Activated CD8-positive, alpha-beta memory T cell treated with anti-CD3 and anti-CD28 coated beads, Interleukin-2, amount 10 ng/mL, durations not matched to agents 7 days and 5 days (primary cell): ENCODE measurements around the gene PCF11. TPM values are rescaled to one million over a fixed set of nuclear protein-coding genes. Genes with fewer than 3 reads are reported as not detected.
A peak's percentile ranks its signal among the peaks of the same experiment; 100 is the strongest.

ENCODE experiments used
- ATAC-seq: fragments of 150-1000 bp; cut with Tn5 transposase; one replicate; pipeline ENCODE4 v1.10.0; 2021; ENCODE audit warnings: moderate library complexity
- CTCF ChIA-PET: fragments of 350-600 bp; sonication (Branson Sonifier 250); formaldehyde crosslinking; loops from one replicate; lab custom pipeline; 2021; ENCODE audit warnings: antibody characterized with exemption; lab: Charles Lee
- DNase-seq: peaks from one replicate; pipeline ENCODE4 v3.0.0-alpha.2; 2020
- H3K27ac Mint-ChIP-seq: one replicate; pipeline ENCODE4 v1.8.0; 2021; ENCODE audit warnings: mild to moderate bottlenecking, mixed read lengths
- H3K27me3 Mint-ChIP-seq: one replicate; pipeline ENCODE4 v1.8.0; 2021; ENCODE audit warnings: mixed read lengths
- H3K36me3 Mint-ChIP-seq: one replicate; pipeline ENCODE4 v1.8.0; 2021; ENCODE audit warnings: mild to moderate bottlenecking, mixed read lengths
- H3K4me1 Mint-ChIP-seq: one replicate; pipeline ENCODE4 v1.8.0; 2021; ENCODE audit warnings: mixed read lengths
- H3K4me3 Mint-ChIP-seq: one replicate; pipeline ENCODE4 v1.8.0; 2021; ENCODE audit warnings: mild to moderate bottlenecking, moderate library complexity, mixed read lengths
- H3K9me3 Mint-ChIP-seq: one replicate; pipeline ENCODE4 v1.8.0; 2022; ENCODE audit warnings: low read depth, mixed read lengths
- total RNA-seq, 2 experiments: library from RNA; stranded (reverse); gene quantifications; one replicate each; pipeline ENCODE4 v1.2.3, GENCODE V29; 2021

PCF11 gene
- total RNA-seq, 2 experiments from 2014 or later: 71.6 to 85.0 TPM

GRCh38 chr11:83158965-83159901 lies 2.3 kb downstream of the PCF11 start:
- Mint-ChIP-seq H3K27me3 (no peaks in the 10 kb centered on the region), H3K4me3 (peak overlapping the region; percentile 100), H3K36me3 (peaks cover 46% of the 10 kb centered on the region), H3K9me3 (no peaks in the 10 kb centered on the region), H3K27ac (peak overlapping the region; percentile 99), H3K4me1 (peaks cover 47% of the 10 kb centered on the region)
- CTCF ChIA-PET: interaction anchor here (0.7 to 2.2 kb wide), 6 partner anchors 22 to 258 kb away, joined by 3 to 5 read pairs (median 4); partner anchors contain the start of gene DDIAS
- ATAC-seq: no peak
- DNase-seq: no peak

- no peaks in the 10 kb centered on the region for H3K27me3 Mint-ChIP-seq
- CTCF ChIA-PET: interaction anchor here (0.9 to 2.2 kb wide), 5 partner anchors 21 to 259 kb away, joined by 3 to 5 read pairs (median 4); partner anchors contain the start of gene DDIAS
- H3K4me3 Mint-ChIP-seq: peak overlapping the region; percentile 100
- no peak for ATAC-seq
- peak overlapping the region; percentile 99 for H3K27ac Mint-ChIP-seq
- no peaks in the 10 kb centered on the region for H3K9me3 Mint-ChIP-seq
- no peak for DNase-seq
- peaks cover 41% of the 10 kb centered on the region for H3K4me1 Mint-ChIP-seq
- peaks cover 51% of the 10 kb centered on the region for H3K36me3 Mint-ChIP-seq
Observed at GRCh38 chr11:83159902-83160865, 3.3 kb downstream of the PCF11 start.

- Mint-ChIP-seq H3K36me3 (peaks cover 63% of the 10 kb centered on the region), H3K4me3 (peak overlapping the region; percentile 62), H3K27me3 (no peaks in the 10 kb centered on the region), H3K4me1 (peaks cover 49% of the 10 kb centered on the region), H3K27ac (peak overlapping the region; percentile 78), H3K9me3 (no peaks in the 10 kb centered on the region)
- CTCF ChIA-PET: interaction anchor here (1.0 kb wide), 1 partner anchor 11 kb away, joined by 4 read pairs; no protein-coding TSS in a partner anchor
- ATAC-seq: no peak
- DNase-seq: no peak
Observed at GRCh38 chr11:83161610-83162199, 4.8 kb downstream of the PCF11 start.

GRCh38 chr11:83162377-83162776 lies 5.4 kb downstream of the PCF11 start:
- Mint-ChIP-seq H3K4me3 (peak overlapping the region; percentile 62), H3K36me3 (peaks cover 68% of the 10 kb centered on the region), H3K27ac (peak overlapping the region; percentile 78), H3K4me1 (peaks cover 50% of the 10 kb centered on the region), H3K9me3 (no peaks in the 10 kb centered on the region), H3K27me3 (no peaks in the 10 kb centered on the region)
- CTCF ChIA-PET: interaction anchor here (1.0 kb wide), 1 partner anchor 11 kb away, joined by 4 read pairs; no protein-coding TSS in a partner anchor
- DNase-seq (no peak), ATAC-seq (peak; percentile 62)

- Mint-ChIP-seq H3K27ac (peak overlapping the region; percentile 42), H3K36me3 (peaks cover 70% of the 10 kb centered on the region), H3K27me3 (no peaks in the 10 kb centered on the region), H3K4me1 (peaks cover 65% of the 10 kb centered on the region), H3K9me3 (no peaks in the 10 kb centered on the region), H3K4me3 (no peak overlapping the region)
- no peak for DNase-seq
- no peak for ATAC-seq
- CTCF ChIA-PET: no interaction called here
Observed at GRCh38 chr11:83166193-83166866, 9.4 kb downstream of the PCF11 start.

GRCh38 chr11:83168756-83169155 lies 11.8 kb downstream of the PCF11 start:
- Mint-ChIP-seq H3K4me3 (no peak overlapping the region), H3K27me3 (no peaks in the 10 kb centered on the region), H3K36me3 (peaks cover 76% of the 10 kb centered on the region), H3K9me3 (no peaks in the 10 kb centered on the region), H3K4me1 (peaks cover 66% of the 10 kb centered on the region), H3K27ac (no peak overlapping the region)
- ATAC-seq (no peak), DNase-seq (no peak)
- CTCF ChIA-PET: no interaction called here

GRCh38 chr11:83170865-83171264 lies 13.9 kb downstream of the PCF11 start:
- Mint-ChIP-seq H3K27me3 (no peaks in the 10 kb centered on the region), H3K4me1 (peaks cover 64% of the 10 kb centered on the region), H3K4me3 (peak overlapping the region; percentile 52), H3K9me3 (no peaks in the 10 kb centered on the region), H3K36me3 (peaks cover 78% of the 10 kb centered on the region), H3K27ac (no peak overlapping the region)
- CTCF ChIA-PET: no interaction called here
- no peak for DNase-seq
- ATAC-seq: no peak

- no peaks in the 10 kb centered on the region for H3K9me3 Mint-ChIP-seq
- CTCF ChIA-PET: no interaction called here
- DNase-seq (no peak), ATAC-seq (no peak)
- peaks cover 77% of the 10 kb centered on the region for H3K36me3 Mint-ChIP-seq
- peak overlapping the region; percentile 43 for H3K4me3 Mint-ChIP-seq
- H3K27ac Mint-ChIP-seq: no peak overlapping the region
- no peaks in the 10 kb centered on the region for H3K27me3 Mint-ChIP-seq
- peaks cover 62% of the 10 kb centered on the region for H3K4me1 Mint-ChIP-seq
Observed at GRCh38 chr11:83172551-83172950, 15.6 kb downstream of the PCF11 start.

- H3K4me3 Mint-ChIP-seq: no peak overlapping the region
Observed at GRCh38 chr11:83174008-83174407, 17.1 kb downstream of the PCF11 start.

GRCh38 chr11:83175815-83176214 lies 18.9 kb downstream of the PCF11 start:
- Mint-ChIP-seq H3K9me3 (no peaks in the 10 kb centered on the region), H3K4me1 (peaks cover 36% of the 10 kb centered on the region), H3K27me3 (no peaks in the 10 kb centered on the region), H3K4me3 (no peak overlapping the region), H3K36me3 (peaks cover 60% of the 10 kb centered on the region), H3K27ac (no peak overlapping the region)
- CTCF ChIA-PET: no interaction called here
- DNase-seq (no peak), ATAC-seq (no peak)

More at GRCh38 chr11:83174008-83174407, 17.1 kb downstream of the PCF11 start:
- Mint-ChIP-seq H3K9me3 (no peaks in the 10 kb centered on the region), H3K27me3 (no peaks in the 10 kb centered on the region), H3K27ac (peak overlapping the region; percentile 19), H3K36me3 (peaks cover 67% of the 10 kb centered on the region), H3K4me1 (peaks cover 54% of the 10 kb centered on the region)
- ATAC-seq (peak; percentile 31), DNase-seq (no peak)
- CTCF ChIA-PET: no interaction called here

- CTCF ChIA-PET: interaction anchor here (0.6 to 1.6 kb wide), 3 partner anchors 9 to 119 kb away, joined by 3 to 5 read pairs (median 4); no protein-coding TSS in a partner anchor
- H3K36me3 Mint-ChIP-seq: peaks cover 52% of the 10 kb centered on the region
- H3K4me3 Mint-ChIP-seq: no peak overlapping the region
- H3K4me1 Mint-ChIP-seq: peaks cover 2% of the 10 kb centered on the region
- no peak for DNase-seq
- no peak for ATAC-seq
- H3K27me3 Mint-ChIP-seq: no peaks in the 10 kb centered on the region
- no peaks in the 10 kb centered on the region for H3K9me3 Mint-ChIP-seq
- H3K27ac Mint-ChIP-seq: peak overlapping the region; percentile 36
Observed at GRCh38 chr11:83181815-83182214, 24.9 kb downstream of the PCF11 start.

- peaks cover 48% of the 10 kb centered on the region for H3K36me3 Mint-ChIP-seq
- H3K4me1 Mint-ChIP-seq: no peaks in the 10 kb centered on the region
- DNase-seq (no peak), ATAC-seq (no peak)
- H3K9me3 Mint-ChIP-seq: no peaks in the 10 kb centered on the region
- CTCF ChIA-PET: no interaction called here
- H3K4me3 Mint-ChIP-seq: no peak overlapping the region
- H3K27me3 Mint-ChIP-seq: no peaks in the 10 kb centered on the region
- H3K27ac Mint-ChIP-seq: no peak overlapping the region
Observed at GRCh38 chr11:83185767-83186166, 28.8 kb downstream of the PCF11 start.
